GDM1 (cell line): ENCODE data around the gene DGLUCY.
"Not testable (repeated sequence)": the region's sequence is repeated elsewhere in the genome, so short reads cannot be mapped to it uniquely, and the experiment has no call there.

ENCODE experiments used
- DNase-seq: peaks from one replicate; lab custom pipeline; 2025; lab: John Stamatoyannopoulos, UW

Gene DGLUCY

GRCh38 chr14:91113829-91114078, at the start of gene DGLUCY:
Gene DGLUCY (plus strand): TSS chr14:91114073. CDS start chr14:91160295, 46,222 bp downstream.
- no peak for DNase-seq

GRCh38 chr14:91065266-91065665, 48.6 kb upstream of the DGLUCY start:
- DNase-seq = no peak

- DNase-seq = no peak
Measured at GRCh38 chr14:91067186-91067585, 46.7 kb upstream of the DGLUCY start.

- DNase-seq = no peak
Measured at GRCh38 chr14:91068642-91069041, 45.2 kb upstream of the DGLUCY start.

GRCh38 chr14:91070572-91070971, 43.3 kb upstream of the DGLUCY start:
- DNase-seq = no peak

GRCh38 chr14:91075553-91075952, 38.3 kb upstream of the DGLUCY start:
- DNase-seq = no peak

GRCh38 chr14:91078095-91078737, 35.7 kb upstream of the DGLUCY start:
- DNase-seq = no peak

- no peak for DNase-seq
Measured at GRCh38 chr14:91080071-91080470, 33.8 kb upstream of the DGLUCY start.

GRCh38 chr14:91082282-91082681, 31.6 kb upstream of the DGLUCY start:
- no peak for DNase-seq

GRCh38 chr14:91084516-91084915, 29.4 kb upstream of the DGLUCY start:
- no peak for DNase-seq

- DNase-seq = not testable (repeated sequence)
Measured at GRCh38 chr14:91087470-91087869, 26.4 kb upstream of the DGLUCY start.

- no peak for DNase-seq
Measured at GRCh38 chr14:91088585-91089235, 25.2 kb upstream of the DGLUCY start.

- DNase-seq = no peak
Measured at GRCh38 chr14:91089958-91090535, 23.8 kb upstream of the DGLUCY start.

- no peak for DNase-seq
Measured at GRCh38 chr14:91090743-91091142, 23.1 kb upstream of the DGLUCY start.

GRCh38 chr14:91092073-91092472, 21.8 kb upstream of the DGLUCY start:
- DNase-seq = no peak

- not testable (repeated sequence) for DNase-seq
Measured at GRCh38 chr14:91093743-91094472, 20.0 kb upstream of the DGLUCY start.

GRCh38 chr14:91094772-91095171, 19.1 kb upstream of the DGLUCY start:
- DNase-seq = no peak

- no peak for DNase-seq
Measured at GRCh38 chr14:91095178-91095577, 18.7 kb upstream of the DGLUCY start.

GRCh38 chr14:91097657-91098056, 16.2 kb upstream of the DGLUCY start:
- not testable (repeated sequence) for DNase-seq

GRCh38 chr14:91098591-91098990, 15.3 kb upstream of the DGLUCY start:
- no peak for DNase-seq

GRCh38 chr14:91100102-91100501, 13.8 kb upstream of the DGLUCY start:
- DNase-seq = no peak

- DNase-seq = no peak
Measured at GRCh38 chr14:91103116-91103515, 10.8 kb upstream of the DGLUCY start.
